Brain microvascular endothelial cell (primary cell): Measurements from ENCODE around the gene SRBD1.

ENCODE experiments used
- DNase-seq: peaks from one replicate; pipeline ENCODE4 v3.0.0-alpha.2; 2020
- H3K27ac ChIP-seq: fragments of 250-450 bp; sonication (Bioruptor Pico); 2 replicates; pipeline ENCODE4 v1.5.1; 2020; ENCODE audit warnings: mild to moderate bottlenecking, moderate library complexity
- H3K27me3 ChIP-seq: fragments of 250-450 bp; sonication (Bioruptor Pico); replicated peaks from 2 replicates; pipeline ENCODE4 v1.5.1; 2020; ENCODE audit warnings: mild to moderate bottlenecking
- H3K36me3 ChIP-seq: fragments of 250-450 bp; sonication (Bioruptor Pico); replicated peaks from 2 replicates; pipeline ENCODE4 v1.5.1; 2020; ENCODE audit warnings: mild to moderate bottlenecking
- H3K4me3 ChIP-seq: 2 replicates; pipeline ENCODE4 v1.5.1; 2011; ENCODE audit warnings: low read depth, mild to moderate bottlenecking, control low read depth, low read length, moderate library complexity
- CTCF ChIP-seq: IDR thresholded peaks from 2 replicates; pipeline ENCODE4 v1.5.1; 2011; ENCODE audit warnings: low read depth, mild to moderate bottlenecking, moderate library complexity, low read length, control low read depth, inconsistent platforms; ENCODE audit errors: missing control alignments
- in situ Hi-C: cut with HindIII; loops from 2 replicates; pipeline ENCODE4 v1.10.0; 2017; ENCODE audit warnings: low sequenced_read_pairs, low pct_ligation_motif_present

Gene SRBD1

GRCh38 chr2:45540942-45541341 is 70.1 kb downstream of the SRBD1 start:
- no peak for TF ChIP-seq CTCF
- in situ Hi-C loops, result no loop called here
- H3K27ac ChIP-seq, result no peak overlapping the region
- DNase-seq, result no peak
- no peaks in the 10 kb centered on the region for H3K27me3 ChIP-seq
- no peak overlapping the region for H3K4me3 ChIP-seq
- H3K36me3 ChIP-seq, result peaks cover 11% of the 10 kb centered on the region

GRCh38 chr2:45533771-45534170 is 77.3 kb downstream of the SRBD1 start:
- DNase-seq, result no peak
- in situ Hi-C loops, result no loop called here
- TF ChIP-seq CTCF, result no peak

GRCh38 chr2:45532181-45532580 is 78.9 kb downstream of the SRBD1 start:
- in situ Hi-C loops, result no loop called here
- Histone ChIP-seq H3K27me3 (no peaks in the 10 kb centered on the region), H3K4me3 (no peak overlapping the region), H3K36me3 (no peaks in the 10 kb centered on the region), H3K27ac (no peak overlapping the region)
- DNase-seq, result no peak
- TF ChIP-seq CTCF, result no peak

More at GRCh38 chr2:45533771-45534170, 77.3 kb downstream of the SRBD1 start:
- no peak overlapping the region for H3K4me3 ChIP-seq
- H3K27me3 ChIP-seq, result no peaks in the 10 kb centered on the region
- H3K36me3 ChIP-seq, result no peaks in the 10 kb centered on the region
- no peak overlapping the region for H3K27ac ChIP-seq

GRCh38 chr2:45524016-45524415 is 87.1 kb downstream of the SRBD1 start:
- H3K27me3 ChIP-seq, result no peaks in the 10 kb centered on the region
- in situ Hi-C loops, result no loop called here

GRCh38 chr2:45518546-45518945 is 92.5 kb downstream of the SRBD1 start:
- TF ChIP-seq CTCF, result no peak
- no peaks in the 10 kb centered on the region for H3K27me3 ChIP-seq
- H3K36me3 ChIP-seq, result no peaks in the 10 kb centered on the region
- in situ Hi-C loops, result no loop called here
- H3K27ac ChIP-seq, result no peak overlapping the region
- H3K4me3 ChIP-seq, result no peak overlapping the region
- DNase-seq, result no peak

More at GRCh38 chr2:45524016-45524415, 87.1 kb downstream of the SRBD1 start:
- TF ChIP-seq CTCF, result no peak
- Histone ChIP-seq H3K36me3 (no peaks in the 10 kb centered on the region), H3K4me3 (no peak overlapping the region), H3K27ac (no peak overlapping the region)
- no peak for DNase-seq

- TF ChIP-seq CTCF, result no peak
- H3K27ac ChIP-seq, result no peak overlapping the region
- H3K36me3 ChIP-seq, result no peaks in the 10 kb centered on the region
- no peaks in the 10 kb centered on the region for H3K27me3 ChIP-seq
- in situ Hi-C loops, result no loop called here
- DNase-seq, result no peak
- no peak overlapping the region for H3K4me3 ChIP-seq
Observed at GRCh38 chr2:45510701-45511420, 100.2 kb downstream of the SRBD1 start.
